ENCODE data around the gene GRIP2. TPM values are rescaled to one million over a fixed set of nuclear protein-coding genes. Genes with fewer than 3 reads are reported as not detected.

Gene GRIP2
- polyA plus RNA-seq, 1 donor from 2014 or later = 8.6 TPM

DNA sequence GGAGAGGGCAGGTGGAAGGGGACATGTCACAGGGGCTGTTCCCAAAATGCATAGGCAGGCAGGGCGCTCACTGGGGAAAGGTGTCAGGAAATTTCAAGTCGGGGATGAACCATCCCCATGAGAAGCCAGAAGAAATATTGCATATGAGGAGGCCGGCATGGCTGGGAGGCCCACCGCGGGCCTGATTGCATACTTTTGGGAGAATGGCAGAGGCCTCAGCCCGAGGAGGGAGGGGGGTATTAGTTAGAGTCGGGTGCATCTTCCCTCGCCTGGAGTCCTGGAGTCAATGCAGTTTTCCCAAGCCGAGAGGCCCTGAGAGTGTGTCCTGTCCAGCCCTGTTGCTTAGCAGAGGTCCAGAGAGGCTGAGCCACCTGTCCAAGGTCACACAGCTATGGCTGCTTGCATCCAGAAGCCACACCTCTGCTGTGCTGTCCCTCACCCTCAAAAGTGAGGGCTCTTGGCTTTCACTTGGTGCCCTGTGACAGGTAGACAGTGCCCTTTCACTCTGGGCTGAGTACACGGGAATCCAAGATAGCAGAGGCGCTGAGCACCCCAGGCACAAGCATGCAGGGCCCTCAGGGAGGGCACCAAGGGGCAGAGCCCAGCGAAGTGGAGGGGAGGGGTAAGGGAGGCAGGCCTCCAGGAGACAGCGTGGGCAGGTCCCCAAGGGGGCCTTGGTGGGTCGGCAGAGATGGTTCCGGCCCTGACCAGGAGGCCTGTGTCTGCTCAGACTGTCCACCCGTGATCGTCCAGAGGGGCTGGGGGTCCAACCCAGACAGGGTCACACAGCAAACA is 48.5 kb downstream of the GRIP2 start:
- no peaks in the 10 kb centered on the region for H3F3A ChIP-seq (ENCODE audit: insufficient read depth, low read length, poor library complexity, severe bottlenecking)
- no peaks in the 10 kb centered on the region for H3K27me3 ChIP-seq (ENCODE audit: insufficient read depth, low read depth, low read length)
- TF ChIP-seq MXI1 (conservative IDR thresholded peaks at IDR 0.05; ENCODE audit: poor library complexity, severe bottlenecking) = no peak
- TF ChIP-seq POLR2AphosphoS5 (IDR thresholded peaks at IDR 0.05) = no peak
- TF ChIP-seq, protein P1, sequence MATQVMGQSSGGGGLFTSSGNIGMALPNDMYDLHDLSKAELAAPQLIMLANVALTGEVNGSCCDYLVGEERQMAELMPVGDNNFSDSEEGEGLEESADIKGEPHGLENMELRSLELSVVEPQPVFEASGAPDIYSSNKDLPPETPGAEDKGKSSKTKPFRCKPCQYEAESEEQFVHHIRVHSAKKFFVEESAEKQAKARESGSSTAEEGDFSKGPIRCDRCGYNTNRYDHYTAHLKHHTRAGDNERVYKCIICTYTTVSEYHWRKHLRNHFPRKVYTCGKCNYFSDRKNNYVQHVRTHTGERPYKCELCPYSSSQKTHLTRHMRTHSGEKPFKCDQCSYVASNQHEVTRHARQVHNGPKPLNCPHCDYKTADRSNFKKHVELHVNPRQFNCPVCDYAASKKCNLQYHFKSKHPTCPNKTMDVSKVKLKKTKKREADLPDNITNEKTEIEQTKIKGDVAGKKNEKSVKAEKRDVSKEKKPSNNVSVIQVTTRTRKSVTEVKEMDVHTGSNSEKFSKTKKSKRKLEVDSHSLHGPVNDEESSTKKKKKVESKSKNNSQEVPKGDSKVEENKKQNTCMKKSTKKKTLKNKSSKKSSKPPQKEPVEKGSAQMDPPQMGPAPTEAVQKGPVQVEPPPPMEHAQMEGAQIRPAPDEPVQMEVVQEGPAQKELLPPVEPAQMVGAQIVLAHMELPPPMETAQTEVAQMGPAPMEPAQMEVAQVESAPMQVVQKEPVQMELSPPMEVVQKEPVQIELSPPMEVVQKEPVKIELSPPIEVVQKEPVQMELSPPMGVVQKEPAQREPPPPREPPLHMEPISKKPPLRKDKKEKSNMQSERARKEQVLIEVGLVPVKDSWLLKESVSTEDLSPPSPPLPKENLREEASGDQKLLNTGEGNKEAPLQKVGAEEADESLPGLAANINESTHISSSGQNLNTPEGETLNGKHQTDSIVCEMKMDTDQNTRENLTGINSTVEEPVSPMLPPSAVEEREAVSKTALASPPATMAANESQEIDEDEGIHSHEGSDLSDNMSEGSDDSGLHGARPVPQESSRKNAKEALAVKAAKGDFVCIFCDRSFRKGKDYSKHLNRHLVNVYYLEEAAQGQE (IDR thresholded peaks at IDR 0.05; ENCODE audit: borderline replicate concordance) = no peak
- TF ChIP-seq SMC3 (conservative IDR thresholded peaks at IDR 0.05; ENCODE audit: poor library complexity) = no peak
- no peaks in the 10 kb centered on the region for H3K36me3 ChIP-seq (ENCODE audit: insufficient read depth, low read length)
- no peak overlapping the region for H3K4me2 ChIP-seq (ENCODE audit: low read length)
- H2AFZ ChIP-seq (ENCODE audit: low read depth, low read length) = no peak overlapping the region
- H3K79me2 ChIP-seq (replicated peaks; ENCODE audit: insufficient read depth, low read length) = no peaks in the 10 kb centered on the region
- no peaks in the 10 kb centered on the region for H3K9me3 ChIP-seq (ENCODE audit: low read length)
- no peak overlapping the region for H3K27ac ChIP-seq (ENCODE audit: low read length)
- H3K9ac ChIP-seq (ENCODE audit: low read length) = no peak overlapping the region
- H3K9me2 ChIP-seq (ENCODE audit: insufficient read depth, low read length) = no peaks in the 10 kb centered on the region
- no peak overlapping the region for H3K4me3 ChIP-seq (ENCODE audit: low read length)
- H4K20me1 ChIP-seq (ENCODE audit: insufficient read depth) = no peaks in the 10 kb centered on the region

DNA sequence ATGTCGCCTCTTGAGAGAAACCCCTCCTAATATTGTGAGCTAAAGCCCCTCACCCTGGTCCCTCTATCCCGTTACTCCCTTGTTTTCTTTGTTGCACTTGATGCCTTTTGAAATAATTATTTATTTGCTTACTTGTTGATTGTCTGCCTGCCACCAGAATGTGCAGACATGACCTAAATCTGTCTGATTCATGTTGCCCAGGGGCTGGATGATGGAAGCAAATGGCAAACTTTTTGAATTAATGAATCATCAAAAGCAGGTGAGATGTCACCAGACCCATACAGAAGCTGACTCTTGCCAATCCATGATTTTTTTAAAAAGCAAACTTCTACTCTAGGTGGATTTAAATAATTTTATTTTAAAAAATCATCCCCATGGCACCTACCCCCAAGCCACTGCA is 49.3 kb downstream of the GRIP2 start:
- Histone ChIP-seq H3K4me3 (ENCODE audit: low read length) (no peak overlapping the region), H4K20me1 (ENCODE audit: insufficient read depth) (no peaks in the 10 kb centered on the region), H2AFZ (ENCODE audit: low read depth, low read length) (no peak overlapping the region), H3K9ac (ENCODE audit: low read length) (no peak overlapping the region), H3K79me2 (replicated peaks; ENCODE audit: insufficient read depth, low read length) (no peaks in the 10 kb centered on the region), H3F3A (ENCODE audit: insufficient read depth, low read length, poor library complexity, severe bottlenecking) (no peaks in the 10 kb centered on the region), H3K27me3 (ENCODE audit: insufficient read depth, low read depth, low read length) (no peaks in the 10 kb centered on the region), H3K27ac (ENCODE audit: low read length) (no peak overlapping the region), H3K9me2 (ENCODE audit: insufficient read depth, low read length) (no peaks in the 10 kb centered on the region), H3K9me3 (ENCODE audit: low read length) (no peaks in the 10 kb centered on the region), H3K4me2 (ENCODE audit: low read length) (no peak overlapping the region), H3K36me3 (ENCODE audit: insufficient read depth, low read length) (no peaks in the 10 kb centered on the region)
- TF ChIP-seq POLR2AphosphoS5 (IDR thresholded peaks at IDR 0.05) (no peak), RAD21 (conservative IDR thresholded peaks at IDR 0.05) (no peak), EZH2 (IDR thresholded peaks at IDR 0.05; ENCODE audit: borderline replicate concordance, insufficient read depth, low read length, poor library complexity, severe bottlenecking) (no peak), MXI1 (conservative IDR thresholded peaks at IDR 0.05; ENCODE audit: poor library complexity, severe bottlenecking) (no peak), SMC3 (conservative IDR thresholded peaks at IDR 0.05; ENCODE audit: poor library complexity) (no peak), EP300 (conservative IDR thresholded peaks at IDR 0.05; ENCODE audit: poor library complexity, severe bottlenecking) (no peak)
- TF ChIP-seq, protein P2, sequence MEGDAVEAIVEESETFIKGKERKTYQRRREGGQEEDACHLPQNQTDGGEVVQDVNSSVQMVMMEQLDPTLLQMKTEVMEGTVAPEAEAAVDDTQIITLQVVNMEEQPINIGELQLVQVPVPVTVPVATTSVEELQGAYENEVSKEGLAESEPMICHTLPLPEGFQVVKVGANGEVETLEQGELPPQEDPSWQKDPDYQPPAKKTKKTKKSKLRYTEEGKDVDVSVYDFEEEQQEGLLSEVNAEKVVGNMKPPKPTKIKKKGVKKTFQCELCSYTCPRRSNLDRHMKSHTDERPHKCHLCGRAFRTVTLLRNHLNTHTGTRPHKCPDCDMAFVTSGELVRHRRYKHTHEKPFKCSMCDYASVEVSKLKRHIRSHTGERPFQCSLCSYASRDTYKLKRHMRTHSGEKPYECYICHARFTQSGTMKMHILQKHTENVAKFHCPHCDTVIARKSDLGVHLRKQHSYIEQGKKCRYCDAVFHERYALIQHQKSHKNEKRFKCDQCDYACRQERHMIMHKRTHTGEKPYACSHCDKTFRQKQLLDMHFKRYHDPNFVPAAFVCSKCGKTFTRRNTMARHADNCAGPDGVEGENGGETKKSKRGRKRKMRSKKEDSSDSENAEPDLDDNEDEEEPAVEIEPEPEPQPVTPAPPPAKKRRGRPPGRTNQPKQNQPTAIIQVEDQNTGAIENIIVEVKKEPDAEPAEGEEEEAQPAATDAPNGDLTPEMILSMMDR (IDR thresholded peaks at IDR 0.05; ENCODE audit: poor library complexity, severe bottlenecking) = no peak
- TF ChIP-seq, protein P1 (IDR thresholded peaks at IDR 0.05; ENCODE audit: borderline replicate concordance) = no peak
